DOHH2 (cell line): ENCODE data around the gene BNIP5.
A peak's percentile ranks its signal among the peaks of the same experiment; 100 is the strongest.
"Not testable (repeated sequence)": the region's sequence is repeated elsewhere in the genome, so short reads cannot be mapped to it uniquely, and the experiment has no call there.

Experiments
- H3F3A ChIP-seq: fragments of 200-600 bp; sonication (generic), shearing (Covaris generic); 2 replicates; pipeline ENCODE4 v1.6.0; 2016; ENCODE audit warnings: antibody characterized with exemption, mild to moderate bottlenecking; ENCODE audit not compliant: control insufficient read depth, insufficient read depth
- H3K27ac ChIP-seq: fragments of 200-600 bp; sonication (generic); 2 replicates; pipeline ENCODE4 v1.5.1; 2014; ENCODE audit warnings: low read depth, mild to moderate bottlenecking, low read length, moderate library complexity
- H3K27me3 ChIP-seq: fragments of 200-600 bp; sonication (generic); 2 replicates; pipeline ENCODE4 v1.6.1; 2014; ENCODE audit warnings: mild to moderate bottlenecking, low read length, mixed read lengths; ENCODE audit not compliant: control insufficient read depth
- H3K36me3 ChIP-seq: fragments of 200-600 bp; sonication (generic); 2 replicates; pipeline ENCODE4 v1.6.1; 2014; ENCODE audit warnings: mild to moderate bottlenecking, low read length, moderate library complexity, mixed read lengths; ENCODE audit not compliant: control insufficient read depth
- H3K4me1 ChIP-seq: fragments of 200-600 bp; sonication (generic); 2 replicates; pipeline ENCODE4 v1.6.1; 2014; ENCODE audit warnings: mild to moderate bottlenecking, low read length, mixed read lengths; ENCODE audit not compliant: control insufficient read depth
- H3K4me2 ChIP-seq: fragments of 200-600 bp; sonication (generic); 2 replicates; pipeline ENCODE4 v1.6.0; 2014; ENCODE audit warnings: mild to moderate bottlenecking, low read length, moderate library complexity
- H3K4me3 ChIP-seq: fragments of 200-600 bp; sonication (generic); 2 replicates; pipeline ENCODE4 v1.5.1; 2014; ENCODE audit warnings: mild to moderate bottlenecking, low read length, mixed read lengths
- H3K79me2 ChIP-seq: fragments of 200-600 bp; sonication (generic); 2 replicates; pipeline ENCODE4 v1.6.1; 2014; ENCODE audit warnings: mild to moderate bottlenecking, low read length, mixed read lengths; ENCODE audit not compliant: control insufficient read depth
- H3K9me2 ChIP-seq: fragments of 200-600 bp; sonication (generic); replicated peaks from 2 replicates; pipeline ENCODE4 v1.6.1; 2014; ENCODE audit warnings: mild to moderate bottlenecking, low read length, mixed read lengths; ENCODE audit not compliant: control insufficient read depth
- H3K9me3 ChIP-seq: fragments of 200-600 bp; sonication (generic); 2 replicates; pipeline ENCODE4 v1.6.1; 2014; ENCODE audit warnings: antibody characterized with exemption, low read length, mixed read lengths; ENCODE audit not compliant: control insufficient read depth, insufficient read depth
- H4K20me1 ChIP-seq: fragments of 200-600 bp; sonication (generic); 2 replicates; pipeline ENCODE4 v1.6.0; 2014; ENCODE audit warnings: low read depth, mild to moderate bottlenecking, antibody characterized with exemption, low read length, moderate library complexity; ENCODE audit not compliant: control insufficient read depth, insufficient read depth
- CTCF ChIP-seq: fragments of 200-600 bp; sonication (generic); IDR thresholded peaks from one replicate; pipeline ENCODE4 v1.5.1; 2014; ENCODE audit warnings: antibody characterized with exemption, mild to moderate bottlenecking, low read depth, low read length; ENCODE audit not compliant: poor library complexity, severe bottlenecking
- EZH2phosphoT487 ChIP-seq: fragments of 200-600 bp; sonication (generic); IDR thresholded peaks from 2 replicates; pipeline ENCODE4 v1.6.1; 2017; ENCODE audit warnings: borderline replicate concordance, mild to moderate bottlenecking, antibody characterized with exemption, low read length, moderate library complexity, mixed read lengths

Gene BNIP5

GRCh38 chr6:36368421-36368820 is 31.7 kb upstream of the BNIP5 start:
- Histone ChIP-seq H3K27ac (no peak overlapping the region), H3K9me3 (no peaks in the 10 kb centered on the region), H3K27me3 (peaks cover 3% of the 10 kb centered on the region; the same call in 1 of the 2 replicates), H3K4me3 (no peak overlapping the region), H4K20me1 (no peaks in the 10 kb centered on the region), H3K4me1 (peaks cover 18% of the 10 kb centered on the region), H3F3A (no peaks in the 10 kb centered on the region), H3K9me2 (no peaks in the 10 kb centered on the region), H3K4me2 (no peak overlapping the region), H3K79me2 (no peaks in the 10 kb centered on the region), H3K36me3 (no peaks in the 10 kb centered on the region)
- TF ChIP-seq CTCF: no peak
- TF ChIP-seq EZH2phosphoT487: no peak

DNA sequence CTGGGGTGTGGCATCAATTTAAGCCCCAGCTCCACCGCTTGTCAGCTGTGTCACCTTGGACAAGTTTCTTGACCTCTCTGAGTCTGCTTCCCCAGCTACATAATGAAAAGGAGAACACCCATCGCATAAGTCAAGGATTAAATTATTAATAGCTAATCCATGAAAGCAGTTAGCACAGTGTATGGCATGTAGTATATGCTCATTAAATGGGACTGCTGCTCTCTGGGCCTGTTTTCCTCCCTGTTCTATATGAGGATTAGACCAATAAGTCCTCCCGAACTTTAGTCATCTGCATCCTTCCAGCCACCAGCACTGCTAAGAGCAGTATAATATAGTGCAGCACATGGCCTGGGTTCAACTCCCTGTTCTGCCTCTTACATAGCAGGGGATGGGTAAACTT is 31.1 kb upstream of the BNIP5 start:
- Histone ChIP-seq H3K27ac (no peak overlapping the region), H3K4me2 (no peak overlapping the region), H3K4me1 (peaks cover 16% of the 10 kb centered on the region), H3K4me3 (no peak overlapping the region), H3F3A (no peaks in the 10 kb centered on the region), H3K9me2 (no peaks in the 10 kb centered on the region), H3K36me3 (no peaks in the 10 kb centered on the region), H4K20me1 (no peaks in the 10 kb centered on the region), H3K27me3 (peaks cover 3% of the 10 kb centered on the region; the same call in 1 of the 2 replicates), H3K9me3 (no peaks in the 10 kb centered on the region), H3K79me2 (no peaks in the 10 kb centered on the region)
- TF ChIP-seq EZH2phosphoT487 (no peak), CTCF (no peak)

DNA sequence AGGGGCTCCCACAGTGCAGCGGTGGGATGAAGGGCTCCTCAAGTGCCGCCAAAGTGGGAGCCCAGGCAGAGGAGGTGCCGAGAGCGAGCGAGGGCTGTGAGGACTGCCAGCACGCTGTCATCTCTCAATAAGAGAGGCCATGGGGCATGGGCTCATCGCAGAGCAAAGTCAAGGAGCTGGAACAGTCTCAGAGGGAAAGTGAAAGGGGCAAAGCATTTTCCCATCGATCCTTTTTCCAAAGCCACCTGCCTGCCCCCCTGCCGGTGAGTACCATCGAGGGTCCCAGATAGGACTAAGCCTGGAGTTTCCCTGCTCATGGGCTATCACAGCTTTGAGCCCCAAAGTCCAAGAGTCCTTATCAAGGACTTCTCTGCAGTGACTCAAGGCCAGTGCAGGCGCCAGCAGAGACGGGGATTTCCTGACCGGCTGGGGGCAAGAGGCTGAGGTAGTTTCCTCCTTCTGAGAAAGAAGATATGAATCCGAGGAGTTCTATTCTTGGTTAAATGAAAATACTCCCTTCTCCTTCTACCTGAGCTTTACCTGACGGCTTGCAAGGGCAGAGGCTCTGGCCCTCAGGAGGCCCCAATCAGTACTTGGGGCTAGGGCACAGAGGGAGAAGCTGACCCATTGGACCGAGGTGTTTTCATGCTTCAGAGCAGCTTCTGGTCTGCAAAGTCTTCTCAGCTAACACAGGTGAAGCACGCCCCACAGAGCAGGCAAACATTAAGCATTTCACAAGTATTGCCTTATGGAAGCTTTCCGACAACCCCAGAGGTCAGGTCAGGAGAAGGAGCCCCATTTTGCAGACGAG is 28.2 kb upstream of the BNIP5 start:
- Histone ChIP-seq H3K9me2 (no peaks in the 10 kb centered on the region), H3K4me3 (peak overlapping the region; percentile 13; the same call in 1 of the 2 replicates), H3F3A (no peaks in the 10 kb centered on the region), H3K79me2 (no peaks in the 10 kb centered on the region), H3K27me3 (no peaks in the 10 kb centered on the region), H3K4me2 (peak overlapping the region; percentile 43; the same call in 1 of the 2 replicates), H3K4me1 (peaks cover 27% of the 10 kb centered on the region), H3K36me3 (no peaks in the 10 kb centered on the region), H3K9me3 (no peaks in the 10 kb centered on the region), H4K20me1 (no peaks in the 10 kb centered on the region), H3K27ac (no peak overlapping the region)
- TF ChIP-seq CTCF (no peak), EZH2phosphoT487 (no peak)

DNA sequence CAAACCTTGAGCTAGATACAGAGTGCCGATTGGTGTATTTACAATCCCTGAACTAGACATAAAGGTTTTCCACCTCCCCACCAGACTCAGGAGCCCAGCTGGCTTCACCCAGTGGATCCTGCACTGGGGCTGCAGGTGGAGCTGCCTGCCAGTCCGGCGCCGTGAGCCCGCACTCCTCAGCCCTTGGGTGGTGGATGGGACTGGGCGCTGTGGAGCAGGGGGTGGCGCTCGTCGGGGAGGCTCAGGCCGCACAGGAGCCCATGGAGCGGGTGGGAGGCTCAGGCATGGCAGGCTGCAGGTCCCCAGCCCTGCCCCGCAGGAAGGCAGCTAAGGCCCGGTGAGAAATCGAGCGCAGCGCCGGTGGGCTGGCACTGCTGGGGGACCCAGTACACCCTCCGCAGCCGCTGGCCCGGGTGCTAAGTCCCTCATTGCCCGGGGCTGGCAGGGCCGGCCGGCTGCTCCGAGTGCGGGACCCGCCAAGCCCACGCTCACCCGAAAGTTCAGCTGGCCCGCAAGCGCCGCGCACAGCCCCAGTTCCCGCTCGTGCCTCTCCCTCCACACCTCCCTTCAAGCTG is 27.5 kb upstream of the BNIP5 start:
- not testable (repeated sequence) for H3K27ac ChIP-seq, H3K79me2 ChIP-seq, H3K9me2 ChIP-seq, H3K4me2 ChIP-seq, H3K9me3 ChIP-seq, H3F3A ChIP-seq, H3K27me3 ChIP-seq, H3K36me3 ChIP-seq, H3K4me3 ChIP-seq, H4K20me1 ChIP-seq
- H3K4me1 ChIP-seq: peaks cover 27% of the 10 kb centered on the region

- not testable (repeated sequence) for H3K27ac ChIP-seq, H3F3A ChIP-seq, H3K4me2 ChIP-seq, H4K20me1 ChIP-seq, H3K9me2 ChIP-seq, H3K27me3 ChIP-seq, H3K4me3 ChIP-seq, H3K36me3 ChIP-seq, H3K79me2 ChIP-seq, H3K9me3 ChIP-seq
- peaks cover 34% of the 10 kb centered on the region for H3K4me1 ChIP-seq
Observed at GRCh38 chr6:36363371-36363752, 26.7 kb upstream of the BNIP5 start.
